Measurements from ENCODE around the gene CBARP. TPM values are rescaled to one million over a fixed set of nuclear protein-coding genes. Genes with fewer than 3 reads are reported as not detected.

CBARP gene
- total and polyA plus RNA-seq, 2 of the 13 experiments (the other 11 are each of a cell fraction or from before 2014, with no cell fraction given), result 1.2 to 1.4 TPM

DNA sequence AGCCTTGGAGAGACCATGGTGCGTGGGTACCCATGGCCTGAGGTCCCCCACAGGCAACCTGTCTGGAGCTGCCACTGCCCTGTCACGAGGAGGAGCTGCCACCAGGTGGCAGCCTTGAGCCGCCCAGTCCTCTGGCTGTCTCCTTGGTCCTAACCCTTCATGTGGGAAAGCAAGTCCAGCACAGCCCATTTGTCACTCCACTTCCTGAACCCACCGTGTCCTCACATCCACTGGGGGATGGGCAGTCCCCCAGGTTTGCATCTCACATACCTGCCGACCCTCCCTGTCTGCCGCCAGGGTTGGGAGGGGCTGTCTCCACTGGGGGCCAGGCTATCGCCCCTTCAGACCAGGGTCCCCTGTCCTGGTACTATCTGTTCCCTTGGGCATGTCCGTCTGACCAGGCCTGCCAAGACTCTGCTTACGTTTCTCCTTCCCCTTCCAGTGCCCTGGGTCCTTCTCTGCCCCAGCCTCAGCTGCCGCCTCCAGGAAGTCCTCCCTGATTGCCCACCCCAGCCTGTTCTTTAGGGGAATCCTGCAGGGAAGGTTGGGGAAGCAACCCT, 42.1 kb upstream of the CBARP start (continued):
- TF ChIP-seq, protein P1, sequence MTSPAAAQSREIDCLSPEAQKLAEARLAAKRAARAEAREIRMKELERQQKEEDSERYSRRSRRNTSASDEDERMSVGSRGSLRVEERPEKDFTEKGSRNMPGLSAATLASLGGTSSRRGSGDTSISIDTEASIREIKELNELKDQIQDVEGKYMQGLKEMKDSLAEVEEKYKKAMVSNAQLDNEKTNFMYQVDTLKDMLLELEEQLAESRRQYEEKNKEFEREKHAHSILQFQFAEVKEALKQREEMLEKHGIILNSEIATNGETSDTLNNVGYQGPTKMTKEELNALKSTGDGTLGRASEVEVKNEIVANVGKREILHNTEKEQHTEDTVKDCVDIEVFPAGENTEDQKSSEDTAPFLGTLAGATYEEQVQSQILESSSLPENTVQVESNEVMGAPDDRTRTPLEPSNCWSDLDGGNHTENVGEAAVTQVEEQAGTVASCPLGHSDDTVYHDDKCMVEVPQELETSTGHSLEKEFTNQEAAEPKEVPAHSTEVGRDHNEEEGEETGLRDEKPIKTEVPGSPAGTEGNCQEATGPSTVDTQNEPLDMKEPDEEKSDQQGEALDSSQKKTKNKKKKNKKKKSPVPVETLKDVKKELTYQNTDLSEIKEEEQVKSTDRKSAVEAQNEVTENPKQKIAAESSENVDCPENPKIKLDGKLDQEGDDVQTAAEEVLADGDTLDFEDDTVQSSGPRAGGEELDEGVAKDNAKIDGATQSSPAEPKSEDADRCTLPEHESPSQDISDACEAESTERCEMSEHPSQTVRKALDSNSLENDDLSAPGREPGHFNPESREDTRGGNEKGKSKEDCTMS (CRISPR knock-in tag; conservative IDR thresholded peaks at IDR 0.05), result no peak
- TF ChIP-seq ZSCAN31 (CRISPR knock-in tag; IDR thresholded peaks at IDR 0.05; ENCODE audit: low read depth) (0 out of 2 replicates have a peak, but pooled peaks have one; percentile 45), YEATS2 (CRISPR knock-in tag; IDR thresholded peaks at IDR 0.05; ENCODE audit: borderline replicate concordance) (peak; percentile 64; the same call in 1 of the 2 replicates), SSRP1 (CRISPR knock-in tag; IDR thresholded peaks at IDR 0.05) (peak; percentile 47; the same call in 1 of the 2 replicates), POLR2A (IDR thresholded peaks at IDR 0.05; ENCODE audit: insufficient read depth in 1 of 2, low read depth in 2 of 2, low read length in 2 of 2) (peak in 1 of 2 experiments; percentile 8; a peak in 1 of 4 replicates)
- TF ChIP-seq, protein P2, sequence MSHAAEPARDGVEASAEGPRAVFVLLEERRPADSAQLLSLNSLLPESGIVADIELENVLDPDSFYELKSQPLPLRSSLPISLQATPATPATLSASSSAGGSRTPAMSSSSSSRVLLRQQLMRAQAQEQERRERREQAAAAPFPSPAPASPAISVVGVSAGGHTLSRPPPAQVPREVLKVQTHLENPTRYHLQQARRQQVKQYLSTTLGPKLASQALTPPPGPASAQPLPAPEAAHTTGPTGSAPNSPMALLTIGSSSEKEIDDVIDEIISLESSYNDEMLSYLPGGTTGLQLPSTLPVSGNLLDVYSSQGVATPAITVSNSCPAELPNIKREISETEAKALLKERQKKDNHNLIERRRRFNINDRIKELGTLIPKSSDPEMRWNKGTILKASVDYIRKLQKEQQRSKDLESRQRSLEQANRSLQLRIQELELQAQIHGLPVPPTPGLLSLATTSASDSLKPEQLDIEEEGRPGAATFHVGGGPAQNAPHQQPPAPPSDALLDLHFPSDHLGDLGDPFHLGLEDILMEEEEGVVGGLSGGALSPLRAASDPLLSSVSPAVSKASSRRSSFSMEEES (CRISPR knock-in tag; IDR thresholded peaks at IDR 0.05), result 0 out of 2 replicates have a peak, but pooled peaks have one; percentile 25
- TF ChIP-seq, protein P3, sequence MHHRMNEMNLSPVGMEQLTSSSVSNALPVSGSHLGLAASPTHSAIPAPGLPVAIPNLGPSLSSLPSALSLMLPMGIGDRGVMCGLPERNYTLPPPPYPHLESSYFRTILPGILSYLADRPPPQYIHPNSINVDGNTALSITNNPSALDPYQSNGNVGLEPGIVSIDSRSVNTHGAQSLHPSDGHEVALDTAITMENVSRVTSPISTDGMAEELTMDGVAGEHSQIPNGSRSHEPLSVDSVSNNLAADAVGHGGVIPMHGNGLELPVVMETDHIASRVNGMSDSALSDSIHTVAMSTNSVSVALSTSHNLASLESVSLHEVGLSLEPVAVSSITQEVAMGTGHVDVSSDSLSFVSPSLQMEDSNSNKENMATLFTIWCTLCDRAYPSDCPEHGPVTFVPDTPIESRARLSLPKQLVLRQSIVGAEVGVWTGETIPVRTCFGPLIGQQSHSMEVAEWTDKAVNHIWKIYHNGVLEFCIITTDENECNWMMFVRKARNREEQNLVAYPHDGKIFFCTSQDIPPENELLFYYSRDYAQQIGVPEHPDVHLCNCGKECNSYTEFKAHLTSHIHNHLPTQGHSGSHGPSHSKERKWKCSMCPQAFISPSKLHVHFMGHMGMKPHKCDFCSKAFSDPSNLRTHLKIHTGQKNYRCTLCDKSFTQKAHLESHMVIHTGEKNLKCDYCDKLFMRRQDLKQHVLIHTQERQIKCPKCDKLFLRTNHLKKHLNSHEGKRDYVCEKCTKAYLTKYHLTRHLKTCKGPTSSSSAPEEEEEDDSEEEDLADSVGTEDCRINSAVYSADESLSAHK (CRISPR knock-in tag; IDR thresholded peaks at IDR 0.05; ENCODE audit: borderline replicate concordance), result no peak
- TF ChIP-seq, protein P4, sequence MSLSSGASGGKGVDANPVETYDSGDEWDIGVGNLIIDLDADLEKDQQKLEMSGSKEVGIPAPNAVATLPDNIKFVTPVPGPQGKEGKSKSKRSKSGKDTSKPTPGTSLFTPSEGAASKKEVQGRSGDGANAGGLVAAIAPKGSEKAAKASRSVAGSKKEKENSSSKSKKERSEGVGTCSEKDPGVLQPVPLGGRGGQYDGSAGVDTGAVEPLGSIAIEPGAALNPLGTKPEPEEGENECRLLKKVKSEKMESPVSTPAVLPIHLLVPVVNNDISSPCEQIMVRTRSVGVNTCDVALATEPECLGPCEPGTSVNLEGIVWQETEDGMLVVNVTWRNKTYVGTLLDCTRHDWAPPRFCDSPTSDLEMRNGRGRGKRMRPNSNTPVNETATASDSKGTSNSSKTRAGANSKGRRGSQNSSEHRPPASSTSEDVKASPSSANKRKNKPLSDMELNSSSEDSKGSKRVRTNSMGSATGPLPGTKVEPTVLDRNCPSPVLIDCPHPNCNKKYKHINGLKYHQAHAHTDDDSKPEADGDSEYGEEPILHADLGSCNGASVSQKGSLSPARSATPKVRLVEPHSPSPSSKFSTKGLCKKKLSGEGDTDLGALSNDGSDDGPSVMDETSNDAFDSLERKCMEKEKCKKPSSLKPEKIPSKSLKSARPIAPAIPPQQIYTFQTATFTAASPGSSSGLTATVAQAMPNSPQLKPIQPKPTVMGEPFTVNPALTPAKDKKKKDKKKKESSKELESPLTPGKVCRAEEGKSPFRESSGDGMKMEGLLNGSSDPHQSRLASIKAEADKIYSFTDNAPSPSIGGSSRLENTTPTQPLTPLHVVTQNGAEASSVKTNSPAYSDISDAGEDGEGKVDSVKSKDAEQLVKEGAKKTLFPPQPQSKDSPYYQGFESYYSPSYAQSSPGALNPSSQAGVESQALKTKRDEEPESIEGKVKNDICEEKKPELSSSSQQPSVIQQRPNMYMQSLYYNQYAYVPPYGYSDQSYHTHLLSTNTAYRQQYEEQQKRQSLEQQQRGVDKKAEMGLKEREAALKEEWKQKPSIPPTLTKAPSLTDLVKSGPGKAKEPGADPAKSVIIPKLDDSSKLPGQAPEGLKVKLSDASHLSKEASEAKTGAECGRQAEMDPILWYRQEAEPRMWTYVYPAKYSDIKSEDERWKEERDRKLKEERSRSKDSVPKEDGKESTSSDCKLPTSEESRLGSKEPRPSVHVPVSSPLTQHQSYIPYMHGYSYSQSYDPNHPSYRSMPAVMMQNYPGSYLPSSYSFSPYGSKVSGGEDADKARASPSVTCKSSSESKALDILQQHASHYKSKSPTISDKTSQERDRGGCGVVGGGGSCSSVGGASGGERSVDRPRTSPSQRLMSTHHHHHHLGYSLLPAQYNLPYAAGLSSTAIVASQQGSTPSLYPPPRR (CRISPR knock-in tag; IDR thresholded peaks at IDR 0.05; ENCODE audit: borderline replicate concordance), result no peak
- TF ChIP-seq, protein P5, sequence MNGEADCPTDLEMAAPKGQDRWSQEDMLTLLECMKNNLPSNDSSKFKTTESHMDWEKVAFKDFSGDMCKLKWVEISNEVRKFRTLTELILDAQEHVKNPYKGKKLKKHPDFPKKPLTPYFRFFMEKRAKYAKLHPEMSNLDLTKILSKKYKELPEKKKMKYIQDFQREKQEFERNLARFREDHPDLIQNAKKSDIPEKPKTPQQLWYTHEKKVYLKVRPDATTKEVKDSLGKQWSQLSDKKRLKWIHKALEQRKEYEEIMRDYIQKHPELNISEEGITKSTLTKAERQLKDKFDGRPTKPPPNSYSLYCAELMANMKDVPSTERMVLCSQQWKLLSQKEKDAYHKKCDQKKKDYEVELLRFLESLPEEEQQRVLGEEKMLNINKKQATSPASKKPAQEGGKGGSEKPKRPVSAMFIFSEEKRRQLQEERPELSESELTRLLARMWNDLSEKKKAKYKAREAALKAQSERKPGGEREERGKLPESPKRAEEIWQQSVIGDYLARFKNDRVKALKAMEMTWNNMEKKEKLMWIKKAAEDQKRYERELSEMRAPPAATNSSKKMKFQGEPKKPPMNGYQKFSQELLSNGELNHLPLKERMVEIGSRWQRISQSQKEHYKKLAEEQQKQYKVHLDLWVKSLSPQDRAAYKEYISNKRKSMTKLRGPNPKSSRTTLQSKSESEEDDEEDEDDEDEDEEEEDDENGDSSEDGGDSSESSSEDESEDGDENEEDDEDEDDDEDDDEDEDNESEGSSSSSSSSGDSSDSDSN (CRISPR knock-in tag; IDR thresholded peaks at IDR 0.05), result peak; percentile 35; the same call in 1 of the 2 replicates
- TF ChIP-seq, protein P6, sequence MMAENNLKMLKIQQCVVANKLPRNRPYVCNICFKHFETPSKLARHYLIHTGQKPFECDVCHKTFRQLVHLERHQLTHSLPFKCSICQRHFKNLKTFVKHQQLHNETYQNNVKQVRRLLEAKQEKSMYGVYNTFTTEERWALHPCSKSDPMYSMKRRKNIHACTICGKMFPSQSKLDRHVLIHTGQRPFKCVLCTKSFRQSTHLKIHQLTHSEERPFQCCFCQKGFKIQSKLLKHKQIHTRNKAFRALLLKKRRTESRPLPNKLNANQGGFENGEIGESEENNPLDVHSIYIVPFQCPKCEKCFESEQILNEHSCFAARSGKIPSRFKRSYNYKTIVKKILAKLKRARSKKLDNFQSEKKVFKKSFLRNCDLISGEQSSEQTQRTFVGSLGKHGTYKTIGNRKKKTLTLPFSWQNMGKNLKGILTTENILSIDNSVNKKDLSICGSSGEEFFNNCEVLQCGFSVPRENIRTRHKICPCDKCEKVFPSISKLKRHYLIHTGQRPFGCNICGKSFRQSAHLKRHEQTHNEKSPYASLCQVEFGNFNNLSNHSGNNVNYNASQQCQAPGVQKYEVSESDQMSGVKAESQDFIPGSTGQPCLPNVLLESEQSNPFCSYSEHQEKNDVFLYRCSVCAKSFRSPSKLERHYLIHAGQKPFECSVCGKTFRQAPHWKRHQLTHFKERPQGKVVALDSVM (CRISPR knock-in tag; IDR thresholded peaks at IDR 0.05), result no peak
- TF ChIP-seq, protein P7, sequence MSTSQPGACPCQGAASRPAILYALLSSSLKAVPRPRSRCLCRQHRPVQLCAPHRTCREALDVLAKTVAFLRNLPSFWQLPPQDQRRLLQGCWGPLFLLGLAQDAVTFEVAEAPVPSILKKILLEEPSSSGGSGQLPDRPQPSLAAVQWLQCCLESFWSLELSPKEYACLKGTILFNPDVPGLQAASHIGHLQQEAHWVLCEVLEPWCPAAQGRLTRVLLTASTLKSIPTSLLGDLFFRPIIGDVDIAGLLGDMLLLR (CRISPR knock-in tag; IDR thresholded peaks at IDR 0.05), result no peak
